H1 (cell line): ENCODE measurements around the gene NFIX. TPM values are rescaled to one million over a fixed set of nuclear protein-coding genes. Genes with fewer than 3 reads are reported as not detected.

Experiments
- CTCF ChIA-PET: fragments of 300-600 bp; sonication (Branson Sonifier 250); formaldehyde crosslinking; loops from one replicate; lab custom pipeline; 2021; ENCODE audit not compliant: partially characterized antibody; lab: Charles Lee
- POLR2A ChIA-PET: fragments of 300-600 bp; sonication (Branson Sonifier 250); formaldehyde crosslinking; loops from one replicate; lab custom pipeline; 2021; ENCODE audit warnings: inconsistent platforms; ENCODE audit not compliant: partially characterized antibody; lab: Charles Lee
- DNase-seq, 2 experiments: peaks; one replicate each; pipeline versions ENCODE4 v3.0.0 to v3.0.0-alpha.2; 2010 to 2022; ENCODE audit warnings: low spot score in 2 of 2, low read depth in 1 of 2, mixed read lengths in 1 of 2
- FAIRE-seq: peaks from 2 replicates; lab custom pipeline; 2011; peaks lifted over from hg19 to GRCh38; lab: Jason Lieb, UNC
- H2AFZ ChIP-seq: 2 replicates; pipeline ENCODE4 v1.8.1; 2012; ENCODE audit warnings: low read length, inconsistent platforms
- H2AK5ac ChIP-seq: 2 replicates; pipeline ENCODE4 v1.6.1; 2013; ENCODE audit warnings: low read depth, low read length
- H2BK120ac ChIP-seq: replicated peaks from 2 replicates; pipeline ENCODE3; 2013; ENCODE audit warnings: low read depth, low read length, inconsistent platforms
- H2BK12ac ChIP-seq: 2 replicates; pipeline ENCODE4 v1.6.1; 2013; ENCODE audit warnings: low read depth, low read length
- H2BK15ac ChIP-seq: 2 replicates; pipeline ENCODE4 v1.6.1; 2013; ENCODE audit warnings: low read length
- H2BK20ac ChIP-seq: 2 replicates; pipeline ENCODE4 v1.6.1; 2013; ENCODE audit warnings: low read length
- H2BK5ac ChIP-seq: 2 replicates; pipeline ENCODE4 v1.6.1; 2013; ENCODE audit warnings: low read depth, low read length
- H3K14ac ChIP-seq: 2 replicates; pipeline ENCODE4 v1.6.1; 2013; ENCODE audit warnings: inconsistent platforms; ENCODE audit not compliant: insufficient read length
- H3K18ac ChIP-seq: 2 replicates; pipeline ENCODE4 v1.6.1; 2013; ENCODE audit warnings: low read length; ENCODE audit errors: extremely low read depth
- H3K23ac ChIP-seq: 2 replicates; pipeline ENCODE4 v1.6.1; 2013; ENCODE audit warnings: inconsistent platforms; ENCODE audit not compliant: insufficient read length
- H3K23me2 ChIP-seq: 2 replicates; pipeline ENCODE4 v1.6.1; 2013; ENCODE audit warnings: low read depth, low read length
- H3K27ac ChIP-seq: 2 replicates; pipeline ENCODE4 v1.6.1; 2011; ENCODE audit warnings: low read depth, low read length, inconsistent platforms
- H3K27me3 ChIP-seq, 4 experiments: replicated peaks in 1 of 4; 1 replicate in 1 of 4; 2 replicates in 3 of 4; pipeline versions ENCODE4 v1.6.1 to v1.8.1; 2011 to 2013; ENCODE audit warnings: low read length in 3 of 4, mild to moderate bottlenecking in 3 of 4, inconsistent platforms in 2 of 4, mixed read lengths in 2 of 4, moderate library complexity in 1 of 4; ENCODE audit not compliant: control insufficient read depth in 3 of 4, insufficient read depth in 3 of 4; ENCODE audit errors: extremely low read depth in 1 of 4
- H3K36me3 ChIP-seq, 4 experiments: 2 replicates each; pipeline versions ENCODE4 v1.6.1 to v1.8.1; 2011 to 2013; ENCODE audit warnings: mild to moderate bottlenecking in 4 of 4, low read length in 3 of 4, moderate library complexity in 2 of 4, control low read depth in 1 of 4, inconsistent platforms in 1 of 4; ENCODE audit not compliant: insufficient read depth in 4 of 4, control insufficient read depth in 2 of 4
- H3K4ac ChIP-seq: replicated peaks from 2 replicates; pipeline ENCODE3; 2013; ENCODE audit warnings: low read length, low read depth, mixed read lengths, inconsistent platforms; ENCODE audit not compliant: insufficient read length
- H3K4me1 ChIP-seq, 4 experiments: replicated peaks in 1 of 4; 1 replicate in 1 of 4; 2 replicates in 3 of 4; pipeline versions ENCODE4 v1.6.1 to v1.8.1; 2011 to 2013; ENCODE audit warnings: low read length in 3 of 4, inconsistent platforms in 2 of 4, mixed read lengths in 1 of 4; ENCODE audit not compliant: insufficient read depth in 4 of 4, control insufficient read depth in 3 of 4
- H3K4me2 ChIP-seq, 2 experiments: 2 replicates each; pipeline versions ENCODE4 v1.6.1 to v1.8.1; 2011 to 2013; ENCODE audit warnings: low read depth in 2 of 2, low read length in 2 of 2, control low read depth in 1 of 2, inconsistent platforms in 1 of 2, mild to moderate bottlenecking in 1 of 2; ENCODE audit not compliant: insufficient read depth in 1 of 2
- H3K4me3 ChIP-seq, 4 experiments: fragments of 200-600, 300-600 bp in 1 of 4; sonication (generic), shearing (Covaris generic), sonication (Bioruptor Twin) in 1 of 4; 2 replicates each; pipeline versions ENCODE4 v1.5.1 to v1.8.1; 2011 to 2016; ENCODE audit warnings: low read length in 4 of 4, low read depth in 3 of 4, control low read depth in 2 of 4, inconsistent platforms in 2 of 4, mild to moderate bottlenecking in 2 of 4, mixed read lengths in 1 of 4, moderate library complexity in 1 of 4; ENCODE audit not compliant: insufficient read depth in 2 of 4; ENCODE audit errors: extremely low read depth in 1 of 4
- H3K56ac ChIP-seq: replicated peaks from 2 replicates; pipeline ENCODE3; 2013; ENCODE audit warnings: low read depth, mild to moderate bottlenecking, mixed read lengths, low read length, inconsistent platforms; ENCODE audit not compliant: insufficient read length
- H3K79me1 ChIP-seq: 2 replicates; pipeline ENCODE4 v1.6.1; 2013; ENCODE audit warnings: low read depth, low read length, control low read depth
- H3K79me2 ChIP-seq, 2 experiments: 2 replicates each; pipeline versions ENCODE4 v1.6.1 to v1.8.1; 2012 to 2013; ENCODE audit warnings: low read length in 2 of 2, mild to moderate bottlenecking in 2 of 2, inconsistent platforms in 1 of 2; ENCODE audit not compliant: insufficient read depth in 2 of 2, control insufficient read depth in 1 of 2
- H3K9ac ChIP-seq, 4 experiments: replicated peaks in 1 of 4; 1 replicate in 1 of 4; 2 replicates in 3 of 4; pipeline versions ENCODE4 v1.6.1 to v1.8.1; 2011 to 2013; ENCODE audit warnings: low read depth in 3 of 4, low read length in 3 of 4, control low read depth in 2 of 4, mild to moderate bottlenecking in 2 of 4, moderate library complexity in 2 of 4, inconsistent platforms in 1 of 4; ENCODE audit errors: extremely low read depth in 1 of 4
- H3K9me3 ChIP-seq, 2 experiments: 2 replicates each; pipeline versions ENCODE4 v1.6.1 to v1.8.1; 2012 to 2013; ENCODE audit warnings: mild to moderate bottlenecking in 2 of 2, moderate library complexity in 2 of 2, control low read depth in 1 of 2, inconsistent platforms in 1 of 2, low read depth in 1 of 2, low read length in 1 of 2, mixed read lengths in 1 of 2; ENCODE audit not compliant: insufficient read depth in 2 of 2
- H4K20me1 ChIP-seq, 2 experiments: replicated peaks in 1 of 2; 2 replicates each; pipeline versions ENCODE3 to v1.8.1; 2011 to 2013; ENCODE audit warnings: inconsistent platforms in 2 of 2, low read length in 2 of 2, mild to moderate bottlenecking in 1 of 2; ENCODE audit not compliant: insufficient read depth in 2 of 2, control insufficient read depth in 1 of 2
- H4K5ac ChIP-seq: 2 replicates; pipeline ENCODE4 v1.6.1; 2013; ENCODE audit warnings: low read length, low read depth, mixed read lengths, inconsistent platforms; ENCODE audit not compliant: insufficient read length
- H4K8ac ChIP-seq: 2 replicates; pipeline ENCODE4 v1.8.0; 2013; ENCODE audit warnings: mild to moderate bottlenecking, moderate library complexity, low read length, inconsistent platforms; ENCODE audit not compliant: insufficient read depth; ENCODE audit errors: extremely low read depth
- H4K91ac ChIP-seq: replicated peaks from 2 replicates; pipeline ENCODE3; 2013; ENCODE audit warnings: low read length, mixed read lengths, inconsistent platforms; ENCODE audit not compliant: insufficient read length
- ASH2L ChIP-seq: fragments of 200-600, 300-600 bp; sonication (generic); IDR thresholded peaks from one replicate; pipeline ENCODE4 v1.7.1; 2017; ENCODE audit warnings: low read length
- BCL11A ChIP-seq, 2 experiments: IDR thresholded peaks; one replicate each; pipeline ENCODE4 v1.6.1; 2011; ENCODE audit warnings: low read depth in 2 of 2, low read length in 2 of 2, mild to moderate bottlenecking in 2 of 2
- CREB1 ChIP-seq: IDR thresholded peaks from 2 replicates; pipeline ENCODE4 v1.6.1; 2012; ENCODE audit warnings: inconsistent platforms
- KDM1A ChIP-seq: fragments of 200-600, 300-600 bp; sonication (generic); IDR thresholded peaks from 2 replicates; pipeline ENCODE4 v1.7.1; 2016; ENCODE audit warnings: mild to moderate bottlenecking, low read length, borderline replicate concordance
- NRF1 ChIP-seq: IDR thresholded peaks from 2 replicates; pipeline ENCODE4 v1.6.1; 2011; ENCODE audit warnings: mild to moderate bottlenecking, low read depth, low read length, improper control_type of control experiment
- RNF2 ChIP-seq: fragments of 200-900, 300-1000 bp; sonication (generic); IDR thresholded peaks from 2 replicates; pipeline ENCODE4 v1.7.1; 2016; ENCODE audit warnings: borderline replicate concordance, low read depth, mild to moderate bottlenecking, antibody characterized with exemption, low read length; ENCODE audit not compliant: poor library complexity, severe bottlenecking; ENCODE audit errors: missing control alignments
- TAF7 ChIP-seq: optimal IDR thresholded peaks from 2 replicates; pipeline ENCODE3; 2011; ENCODE audit warnings: low read depth, mild to moderate bottlenecking, inconsistent platforms, low read length, moderate library complexity, borderline replicate concordance
- WGBS, 2 experiments: shearing (Covaris generic) in 1 of 2; methylation state at CpG; one replicate each; pipeline versions ENCODE4 v1.1.6 to v1.1.7; 2013 to 2015; ENCODE audit warnings: low lambda C conversion rate in 2 of 2, mixed read lengths in 2 of 2, inconsistent platforms in 1 of 2, low coverage in 1 of 2, missing lambda C conversion rate in 1 of 2; ENCODE audit not compliant: insufficient replicate concordance in 2 of 2, insufficient coverage in 1 of 2, insufficient read length in 1 of 2; ENCODE audit errors: extremely low coverage in 1 of 2, missing lambda C conversion rate in 1 of 2; 5-methylcytosine and 5-hydroxymethylcytosine counted together
- polyA plus RNA-seq, 7 experiments: library from polyadenylated mRNA; depleted of rRNA in 3 of 7; stranded (reverse) in 5 of 7; unstranded in 2 of 7; fragments of >200 nt in 5 of 7; fragments of 200-250 nt in 2 of 7; gene quantifications; 1 replicate in 5 of 7; 2 replicates in 1 of 7; 4 replicates in 1 of 7; pipeline versions ENCODE4 v1.2.1 to v1.2.3, GENCODE V29; 2011 to 2013; ENCODE audit warnings: missing spikeins in 2 of 7, mixed read lengths in 2 of 7
- total RNA-seq: library from RNA; stranded (reverse); fragmentation: NEBNext Ultra II Directional; extraction: Animal tissue kit (Norgen Biotek cat#: 25700); gene quantifications from 2 replicates; pipeline ENCODE4 v1.2.1, GENCODE V29; 2021
- TF ChIP-seq, protein P1 (sequence below), 3 experiments: IDR thresholded peaks; 1 replicate in 2 of 3; 2 replicates in 1 of 3; pipeline versions ENCODE4 v1.5.1 to v1.6.1; 2011; ENCODE audit warnings: low read length in 3 of 3, mild to moderate bottlenecking in 3 of 3, inconsistent platforms in 2 of 3, low read depth in 1 of 3, moderate library complexity in 1 of 3; ENCODE audit not compliant: insufficient read depth in 1 of 3; ENCODE audit errors: control extremely low read depth in 1 of 3

Gene NFIX
- total and polyA plus RNA-seq, 2 of the 8 experiments (the other 6 are each of a cell fraction or from before 2014, with no cell fraction given) = 0.03 to 0.20 TPM

DNA sequence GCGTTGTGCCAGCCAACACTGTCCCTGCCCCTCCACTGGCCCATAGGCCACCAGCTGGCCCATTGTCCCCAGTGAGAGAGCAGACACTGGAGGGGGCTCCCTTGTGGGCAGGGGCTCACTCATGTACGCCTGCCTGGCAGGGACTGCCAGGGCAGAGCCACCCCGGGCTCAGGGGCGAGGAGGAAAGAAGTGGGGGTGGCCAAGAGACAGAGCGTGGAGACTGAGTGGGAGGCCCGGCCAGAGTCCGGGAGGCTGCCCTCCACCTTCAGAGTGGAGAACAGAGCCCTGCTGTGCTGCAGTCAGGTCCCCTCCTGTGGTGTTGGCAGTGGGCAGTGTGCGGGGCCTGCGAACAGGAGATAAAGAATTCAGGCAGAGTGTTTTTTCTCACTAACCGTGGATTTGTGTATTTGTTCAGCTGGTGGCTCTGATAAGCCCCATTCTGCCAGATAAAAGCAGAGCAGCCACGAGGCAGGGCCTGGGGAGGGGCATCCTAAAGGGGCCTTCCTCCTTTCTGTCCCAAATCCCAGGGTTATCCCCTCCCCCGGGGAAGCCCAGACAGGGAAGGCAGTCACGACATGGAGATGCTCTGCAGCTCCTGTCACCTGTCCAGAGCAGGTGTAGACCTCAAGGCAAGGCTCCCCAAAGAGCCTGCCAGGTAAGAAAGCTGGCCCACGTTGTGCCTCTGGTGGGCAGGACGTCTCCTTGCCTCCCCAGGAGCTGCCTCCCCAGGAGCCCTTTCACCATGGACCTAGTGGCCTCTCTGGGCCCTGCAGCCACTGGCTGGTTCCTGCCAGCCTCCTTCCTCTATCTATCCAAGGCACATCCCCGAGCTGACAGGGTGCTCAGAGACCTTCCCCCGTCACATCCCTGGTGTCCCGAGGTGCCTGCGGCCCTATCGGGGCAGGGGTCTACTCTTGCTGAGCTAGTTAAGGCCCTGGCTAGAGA lies 74.4 kb downstream of the NFIX start:
- Histone ChIP-seq H3K56ac (no peak overlapping the region), H4K91ac (no peak overlapping the region), H3K4me2 (no peak overlapping the region), H3K23ac (no peak overlapping the region), H2BK12ac (0 out of 2 replicates have a peak overlapping the region, but pooled peaks have one; percentile 33), H2AFZ (peak overlapping the region; percentile 12; the same call in 1 of the 2 replicates), H4K5ac (no peak overlapping the region), H3K4ac (no peak overlapping the region), H3K9ac (no peak overlapping the region), H3K14ac (no peak overlapping the region), H3K4me1 (no peaks in the 10 kb centered on the region; a peak in 1 of 7 replicates), H3K4me3 (no peak overlapping the region), H2BK20ac (no peak overlapping the region), H4K8ac (peak overlapping the region; percentile 71; the same call in 1 of the 2 replicates), H3K36me3 (no peaks in the 10 kb centered on the region), H2AK5ac (no peak overlapping the region), H3K23me2 (no peaks in the 10 kb centered on the region), H3K79me1 (no peaks in the 10 kb centered on the region), H2BK5ac (no peak overlapping the region), H4K20me1 (no peaks in the 10 kb centered on the region), H3K79me2 (no peaks in the 10 kb centered on the region), H2BK120ac (no peak overlapping the region), H2BK15ac (0 out of 2 replicates have a peak overlapping the region, but pooled peaks have one; percentile 46), H3K27me3 (peaks cover 0 to 5% (median 2%) of the 10 kb centered on the region in 4 experiments; a peak in 3 of 7 replicates), H3K9me3 (no peaks in the 10 kb centered on the region), H3K18ac (no peak overlapping the region; the same call in 1 of the 2 replicates), H3K27ac (no peak overlapping the region)
- FAIRE-seq = no peak
- no peak for DNase-seq
- WGBS, 2 experiments = 88% methylated on average over 19 of the region's 20 CpGs; no CpG with 5 or more reads in 1 of the 2 experiments
- POLR2A ChIA-PET = interaction anchor here (1.5 kb wide), 1 partner anchor 9 kb away, joined by 5 read pairs; no protein-coding TSS in a partner anchor
- CTCF ChIA-PET = interaction anchor here (0.6 to 48.8 kb wide), 16 partner anchors 9 to 104 kb away, joined by 3 to 1145 read pairs (median 7); no protein-coding TSS in a partner anchor
- no peak for TF ChIP-seq KDM1A
- TF ChIP-seq ASH2L = no peak
- no peak for TF ChIP-seq NRF1
- TF ChIP-seq, protein P1, sequence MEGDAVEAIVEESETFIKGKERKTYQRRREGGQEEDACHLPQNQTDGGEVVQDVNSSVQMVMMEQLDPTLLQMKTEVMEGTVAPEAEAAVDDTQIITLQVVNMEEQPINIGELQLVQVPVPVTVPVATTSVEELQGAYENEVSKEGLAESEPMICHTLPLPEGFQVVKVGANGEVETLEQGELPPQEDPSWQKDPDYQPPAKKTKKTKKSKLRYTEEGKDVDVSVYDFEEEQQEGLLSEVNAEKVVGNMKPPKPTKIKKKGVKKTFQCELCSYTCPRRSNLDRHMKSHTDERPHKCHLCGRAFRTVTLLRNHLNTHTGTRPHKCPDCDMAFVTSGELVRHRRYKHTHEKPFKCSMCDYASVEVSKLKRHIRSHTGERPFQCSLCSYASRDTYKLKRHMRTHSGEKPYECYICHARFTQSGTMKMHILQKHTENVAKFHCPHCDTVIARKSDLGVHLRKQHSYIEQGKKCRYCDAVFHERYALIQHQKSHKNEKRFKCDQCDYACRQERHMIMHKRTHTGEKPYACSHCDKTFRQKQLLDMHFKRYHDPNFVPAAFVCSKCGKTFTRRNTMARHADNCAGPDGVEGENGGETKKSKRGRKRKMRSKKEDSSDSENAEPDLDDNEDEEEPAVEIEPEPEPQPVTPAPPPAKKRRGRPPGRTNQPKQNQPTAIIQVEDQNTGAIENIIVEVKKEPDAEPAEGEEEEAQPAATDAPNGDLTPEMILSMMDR (IDR thresholded peaks at IDR 0.05; ENCODE audit: control extremely low read depth in 1 of 3, insufficient read depth in 1 of 3, low read depth in 1 of 3, low read length in 3 of 3) = no peak
- TF ChIP-seq RNF2 = no peak
- no peak for TF ChIP-seq TAF7
- no peak for TF ChIP-seq CREB1
- no peak for TF ChIP-seq BCL11A (IDR thresholded peaks at IDR 0.05; ENCODE audit: low read depth in 2 of 2, low read length in 2 of 2)
